Measurements from ENCODE around the gene FBRS. TPM values are rescaled to one million over a fixed set of nuclear protein-coding genes. Genes with fewer than 3 reads are reported as not detected.

The FBRS gene
- total RNA-seq, 1 donor from 2014 or later = 26.8 TPM

DNA sequence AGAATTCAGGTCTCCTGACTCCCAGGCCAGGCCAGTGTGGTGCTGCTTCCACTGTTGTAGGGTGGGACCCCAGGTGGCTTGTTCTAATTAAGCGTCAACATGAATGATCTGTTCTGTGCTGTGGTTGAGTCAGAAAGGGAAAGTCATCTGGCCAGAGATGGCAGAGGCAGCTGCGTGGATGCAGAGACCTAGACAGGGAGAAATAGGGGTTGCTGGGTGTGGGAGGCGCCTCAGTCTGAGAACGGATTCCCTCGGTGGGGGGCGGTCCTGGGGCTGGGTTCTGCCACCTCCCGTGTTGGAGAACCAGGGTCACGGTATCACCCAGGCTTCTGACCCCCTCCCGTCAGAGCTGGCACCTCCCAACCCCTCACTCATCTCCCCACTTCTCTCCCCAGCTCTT is 5.6 kb downstream of the FBRS start:
- intact Hi-C loops (cut with DNase I) = no loop called here
- TF ChIP-seq, protein P1, sequence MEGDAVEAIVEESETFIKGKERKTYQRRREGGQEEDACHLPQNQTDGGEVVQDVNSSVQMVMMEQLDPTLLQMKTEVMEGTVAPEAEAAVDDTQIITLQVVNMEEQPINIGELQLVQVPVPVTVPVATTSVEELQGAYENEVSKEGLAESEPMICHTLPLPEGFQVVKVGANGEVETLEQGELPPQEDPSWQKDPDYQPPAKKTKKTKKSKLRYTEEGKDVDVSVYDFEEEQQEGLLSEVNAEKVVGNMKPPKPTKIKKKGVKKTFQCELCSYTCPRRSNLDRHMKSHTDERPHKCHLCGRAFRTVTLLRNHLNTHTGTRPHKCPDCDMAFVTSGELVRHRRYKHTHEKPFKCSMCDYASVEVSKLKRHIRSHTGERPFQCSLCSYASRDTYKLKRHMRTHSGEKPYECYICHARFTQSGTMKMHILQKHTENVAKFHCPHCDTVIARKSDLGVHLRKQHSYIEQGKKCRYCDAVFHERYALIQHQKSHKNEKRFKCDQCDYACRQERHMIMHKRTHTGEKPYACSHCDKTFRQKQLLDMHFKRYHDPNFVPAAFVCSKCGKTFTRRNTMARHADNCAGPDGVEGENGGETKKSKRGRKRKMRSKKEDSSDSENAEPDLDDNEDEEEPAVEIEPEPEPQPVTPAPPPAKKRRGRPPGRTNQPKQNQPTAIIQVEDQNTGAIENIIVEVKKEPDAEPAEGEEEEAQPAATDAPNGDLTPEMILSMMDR (IDR thresholded peaks at IDR 0.05) = no peak
- Histone ChIP-seq H3K36me3 (peaks cover 74 to 80% of the 10 kb centered on the region in 2 donors), H3K27ac (no peak overlapping the region), H3K9me3 (no peaks in the 10 kb centered on the region), H3K4me3 (no peak overlapping the region), H3K4me1 (peaks cover 17 to 22% of the 10 kb centered on the region in 2 donors), H3K27me3 (no peaks in the 10 kb centered on the region)
- DNase-seq (ENCODE audit: low spot score in 2 of 2) = no peak

DNA sequence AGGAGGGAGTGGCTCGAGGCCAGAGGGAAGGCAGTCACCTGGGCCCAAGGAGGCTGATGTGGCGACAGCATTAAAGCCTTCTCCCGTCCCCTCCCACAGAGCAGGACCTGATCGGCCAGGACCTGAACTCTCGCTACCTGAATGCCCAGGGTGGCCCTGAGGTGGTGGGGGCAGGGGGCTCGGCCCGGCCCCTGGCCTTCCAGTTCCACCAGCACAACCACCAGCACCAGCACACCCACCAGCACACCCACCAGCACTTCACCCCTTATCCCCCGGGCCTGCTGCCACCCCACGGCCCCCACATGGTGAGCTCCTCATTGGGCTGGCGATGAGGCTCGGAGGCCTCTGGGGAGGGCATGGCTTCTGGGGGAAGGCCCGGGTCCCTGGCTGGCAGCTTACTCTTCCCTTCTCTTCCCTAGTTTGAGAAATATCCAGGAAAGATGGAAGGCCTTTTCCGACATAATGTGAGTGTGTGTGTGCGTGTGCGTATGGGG is 6.4 kb downstream of the FBRS start:
- TF ChIP-seq, protein P1 (IDR thresholded peaks at IDR 0.05) = no peak
- Histone ChIP-seq H3K9me3 (no peaks in the 10 kb centered on the region), H3K36me3 (peaks cover 83 to 89% of the 10 kb centered on the region in 2 donors), H3K27ac (no peak overlapping the region), H3K27me3 (no peaks in the 10 kb centered on the region), H3K4me1 (peaks cover 17 to 22% of the 10 kb centered on the region in 2 donors), H3K4me3 (no peak overlapping the region)
- intact Hi-C loops (cut with DNase I) = no loop called here
- no peak for DNase-seq (ENCODE audit: low spot score in 2 of 2)

DNA sequence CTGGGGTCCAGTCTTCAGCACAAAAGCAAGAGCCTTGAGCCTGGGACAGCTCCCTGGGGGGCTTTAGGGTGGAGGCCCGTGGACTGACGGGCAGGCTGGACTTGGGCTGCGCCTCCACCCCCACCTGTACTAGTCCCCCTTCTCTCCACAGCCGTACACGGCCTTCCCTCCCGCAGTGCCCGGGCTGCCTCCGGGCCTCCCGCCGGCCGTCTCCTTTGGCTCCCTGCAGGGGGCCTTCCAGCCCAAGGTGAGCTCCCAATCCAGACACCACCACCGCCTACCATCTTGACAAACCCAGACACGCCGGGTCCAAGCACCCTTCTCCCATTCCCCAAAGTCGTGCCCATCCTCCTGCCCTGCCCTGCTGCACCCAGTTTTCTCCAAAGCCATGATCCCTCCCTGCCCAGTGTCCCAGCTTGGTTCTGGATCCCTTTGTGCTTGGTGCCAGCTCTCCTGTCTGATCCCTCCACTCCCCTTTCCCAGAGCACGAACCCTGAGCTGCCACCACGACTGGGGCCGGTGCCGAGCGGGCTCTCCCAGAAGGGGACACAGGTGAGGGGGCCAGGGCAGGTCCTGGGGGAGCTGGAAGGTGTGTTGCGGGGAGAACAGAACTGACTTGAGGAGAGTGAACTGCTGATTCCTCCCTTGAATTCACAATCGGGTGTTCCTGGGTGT is 7.1 kb downstream of the FBRS start:
- Histone ChIP-seq H3K9me3 (no peaks in the 10 kb centered on the region), H3K4me1 (peaks cover 13 to 20% of the 10 kb centered on the region in 2 donors), H3K4me3 (no peak overlapping the region), H3K36me3 (peaks cover 86 to 95% of the 10 kb centered on the region in 2 donors), H3K27ac (no peak overlapping the region), H3K27me3 (no peaks in the 10 kb centered on the region)
- no peak for DNase-seq (ENCODE audit: low spot score in 2 of 2)
- TF ChIP-seq, protein P1 (IDR thresholded peaks at IDR 0.05) = no peak
- intact Hi-C loops (cut with DNase I) = no loop called here

DNA sequence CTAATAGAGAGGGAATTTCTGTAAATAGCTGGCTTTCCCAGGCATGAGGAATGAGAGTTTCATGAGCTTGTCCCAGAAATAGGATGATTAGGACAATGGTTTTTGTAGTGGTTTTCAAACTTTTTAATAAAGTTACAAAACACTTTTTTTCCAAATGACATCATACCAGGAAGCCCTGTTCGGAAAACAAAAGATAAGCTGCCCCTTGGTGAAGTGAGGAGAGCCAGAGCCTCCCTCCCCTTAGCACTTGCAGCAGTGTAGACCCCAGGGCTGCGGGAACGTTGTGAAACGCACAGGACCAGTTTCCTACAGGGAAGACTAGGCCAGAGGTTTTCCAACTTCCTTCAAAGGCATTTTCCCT is 7.6 kb downstream of the FBRS start:
- intact Hi-C loops (cut with DNase I) = no loop called here
- Histone ChIP-seq H3K4me3 (no peak overlapping the region), H3K27ac (no peak overlapping the region), H3K4me1 (peaks cover 8 to 15% of the 10 kb centered on the region in 2 donors), H3K9me3 (no peaks in the 10 kb centered on the region), H3K36me3 (peaks cover 84 to 97% of the 10 kb centered on the region in 2 donors), H3K27me3 (no peaks in the 10 kb centered on the region)
- TF ChIP-seq, protein P1 (IDR thresholded peaks at IDR 0.05) = no peak
- DNase-seq (ENCODE audit: low spot score in 2 of 2) = no peak

DNA sequence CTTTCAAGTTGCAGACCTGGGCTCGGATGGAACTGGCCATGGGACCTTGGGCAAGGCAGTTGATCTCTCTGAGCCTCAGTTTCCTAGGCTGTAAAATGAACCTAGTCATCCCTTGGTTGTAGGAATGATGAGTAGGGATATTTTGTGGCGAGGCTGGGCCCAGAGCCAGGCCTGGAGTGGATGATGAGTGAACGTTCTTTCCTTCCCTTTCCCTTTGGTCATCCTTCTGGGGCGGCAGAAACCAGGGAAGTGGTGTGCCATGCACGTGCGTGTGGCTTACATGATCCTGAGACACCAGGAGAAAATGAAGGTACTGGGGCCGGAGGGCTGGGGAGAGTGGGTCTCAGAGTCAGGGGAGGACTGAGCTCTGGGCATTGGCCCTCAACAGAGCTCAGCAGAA is 8.4 kb downstream of the FBRS start:
- Histone ChIP-seq H3K27me3 (no peaks in the 10 kb centered on the region), H3K36me3 (peaks cover 78 to 90% of the 10 kb centered on the region in 2 donors), H3K27ac (no peak overlapping the region), H3K9me3 (no peaks in the 10 kb centered on the region), H3K4me1 (peaks cover 0 to 6% of the 10 kb centered on the region in 2 donors), H3K4me3 (no peak overlapping the region)
- DNase-seq (ENCODE audit: low spot score in 2 of 2) = no peak
- TF ChIP-seq, protein P1 (IDR thresholded peaks at IDR 0.05) = no peak
- intact Hi-C loops (cut with DNase I) = no loop called here
